Measurements from ENCODE around the gene MAP3K14.
A peak's percentile ranks its signal among the peaks of the same experiment; 100 is the strongest.

MAP3K14 gene

DNA sequence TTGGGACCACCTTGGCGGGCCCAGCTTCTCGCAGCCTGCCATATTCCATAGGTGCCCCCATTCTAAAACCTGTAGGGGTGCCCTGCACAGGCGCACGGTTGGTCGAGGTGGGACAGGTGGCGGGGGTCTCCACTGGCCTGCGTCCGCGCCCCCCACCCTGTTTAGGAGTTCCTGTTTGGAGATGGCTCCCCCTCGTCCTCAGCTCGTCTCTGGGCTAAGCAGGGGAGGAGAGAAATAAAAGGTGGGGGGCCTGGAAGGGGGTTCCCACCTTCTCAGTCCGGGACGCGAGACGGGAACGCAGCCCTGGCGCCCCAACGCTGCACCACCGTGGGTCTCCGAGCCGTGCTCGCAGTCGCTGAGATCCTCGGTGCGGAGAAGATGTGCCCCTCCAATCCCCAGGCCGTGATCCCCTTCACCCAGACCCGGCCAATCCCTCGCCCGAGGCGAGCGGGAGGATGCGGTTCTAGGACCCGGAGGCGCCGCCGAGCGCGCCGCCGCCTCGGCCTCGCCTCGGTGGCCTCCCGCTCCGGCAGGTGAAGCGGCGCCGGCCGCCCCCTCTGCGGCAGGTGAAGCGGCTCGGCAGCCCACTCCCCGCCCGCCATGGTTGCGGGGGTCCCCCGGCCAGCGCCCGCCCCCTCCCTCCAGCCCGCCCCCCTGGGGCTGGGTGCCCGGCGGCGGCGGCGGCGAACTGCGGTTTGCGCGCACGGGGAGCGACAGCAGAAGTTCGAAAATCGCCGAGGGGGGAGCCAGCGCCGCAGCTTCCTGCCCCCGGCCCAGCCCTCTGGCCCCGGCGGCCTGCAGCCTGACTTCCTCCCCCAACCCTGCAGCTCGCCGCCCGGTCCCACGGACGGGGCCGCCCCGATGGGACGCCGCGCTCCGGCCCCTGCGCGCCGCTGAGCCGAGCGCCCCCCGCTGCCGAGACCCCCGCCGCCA lies 95.5 kb downstream of the MAP3K14 start, which contains the start of gene FMNL1:
Gene FMNL1, plus strand, starts transcription at position 805 of the 933 bp plus-strand sequence. CDS start 240 bp downstream, outside the sequence.
- no peaks in the 10 kb centered on the region for H3K36me3 ChIP-seq (ENCODE audit: control insufficient read depth, insufficient read depth, low read length, severe bottlenecking)
- H3K4me3 ChIP-seq (ENCODE audit: low read length), result peak within 1 kb of the TSS; percentile 72
- peaks cover 6% of the 10 kb centered on the region for H3K4me1 ChIP-seq (ENCODE audit: control insufficient read depth, insufficient read depth, low read length)
- peak within 1 kb of the TSS; percentile 54 for H3K9ac ChIP-seq (ENCODE audit: low read length)
- H3K27me3 ChIP-seq (replicated peaks; ENCODE audit: control insufficient read depth, insufficient read depth, low read length), result peaks cover 9% of the 10 kb centered on the region
- H3K9me3 ChIP-seq (ENCODE audit: control insufficient read depth, low read length), result no peaks in the 10 kb centered on the region
- peak; percentile 50 for DNase-seq (ENCODE audit: low read depth)

- Histone ChIP-seq H3K9me3 (ENCODE audit: control insufficient read depth, low read length) (no peaks in the 10 kb centered on the region), H3K9ac (ENCODE audit: low read length) (no peak overlapping the region), H3K4me1 (ENCODE audit: control insufficient read depth, insufficient read depth, low read length) (peaks cover 6% of the 10 kb centered on the region), H3K27me3 (replicated peaks; ENCODE audit: control insufficient read depth, insufficient read depth, low read length) (peaks cover 9% of the 10 kb centered on the region), H3K36me3 (ENCODE audit: control insufficient read depth, insufficient read depth, low read length, severe bottlenecking) (no peaks in the 10 kb centered on the region), H3K4me3 (ENCODE audit: low read length) (no peak overlapping the region)
- DNase-seq (ENCODE audit: low read depth), result no peak
Measured at GRCh38 chr17:45220079-45220478, 96.7 kb downstream of the MAP3K14 start.

DNA sequence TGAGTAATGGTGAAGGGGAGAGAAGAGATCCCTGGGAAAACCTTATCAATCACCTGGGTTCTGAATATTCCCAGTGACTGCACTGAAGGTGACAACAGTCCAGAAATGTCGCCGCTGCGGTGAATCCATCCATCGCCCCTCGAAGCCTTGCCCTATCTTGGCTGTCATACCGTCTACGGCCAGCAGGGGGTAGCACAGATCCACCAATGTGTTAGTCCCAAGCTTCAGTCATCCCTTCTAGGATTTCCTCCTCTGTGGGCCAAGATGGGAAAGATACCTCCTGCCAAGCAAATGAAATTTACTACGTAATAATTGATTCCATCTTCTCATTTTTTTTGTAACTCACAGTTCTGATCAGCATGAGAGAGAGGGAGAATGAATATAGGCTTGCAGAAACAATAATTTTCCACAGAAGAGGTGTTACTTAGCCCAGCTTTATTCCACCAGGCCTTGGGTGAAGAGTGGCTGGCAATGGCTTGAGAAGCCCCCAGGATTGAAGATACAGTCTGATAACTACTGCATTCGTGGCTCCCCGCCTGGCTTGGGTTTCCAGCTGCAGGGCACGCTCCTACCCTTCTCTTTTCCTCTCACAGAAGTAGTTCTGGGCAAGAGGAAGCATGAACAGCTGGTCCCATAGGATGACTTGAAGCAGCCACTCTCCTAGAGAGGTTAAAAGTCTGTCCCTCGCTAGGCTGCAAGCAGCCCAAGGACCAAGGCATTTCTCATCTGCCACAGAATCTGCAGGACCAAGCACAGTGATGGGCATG lies 97.7 kb downstream of the MAP3K14 start:
- H3K27me3 ChIP-seq (replicated peaks; ENCODE audit: control insufficient read depth, insufficient read depth, low read length), result peaks cover 9% of the 10 kb centered on the region
- H3K4me1 ChIP-seq (ENCODE audit: control insufficient read depth, insufficient read depth, low read length), result peaks cover 6% of the 10 kb centered on the region
- no peak overlapping the region for H3K9ac ChIP-seq (ENCODE audit: low read length)
- no peak overlapping the region for H3K4me3 ChIP-seq (ENCODE audit: low read length)
- DNase-seq (ENCODE audit: low read depth), result peak; percentile 95
- no peaks in the 10 kb centered on the region for H3K9me3 ChIP-seq (ENCODE audit: control insufficient read depth, low read length)
- no peaks in the 10 kb centered on the region for H3K36me3 ChIP-seq (ENCODE audit: control insufficient read depth, insufficient read depth, low read length, severe bottlenecking)

Measured in adipocyte (in vitro differentiated cells).